Effector memory CD4-positive, alpha-beta T cell (primary cell): ENCODE measurements around the gene GRID1.

Experiments used
- DNase-seq, 3 donors: peaks; one replicate each; pipeline ENCODE4 v3.0.0-alpha.2; 2020
- H3K27ac ChIP-seq: 2 replicates; pipeline ENCODE4 v1.7.0; 2013; ENCODE audit warnings: mild to moderate bottlenecking, low read length, moderate library complexity; ENCODE audit not compliant: insufficient read depth, poor library complexity, severe bottlenecking
- H3K27me3 ChIP-seq: replicated peaks from 2 replicates; pipeline ENCODE4 v1.7.0; 2013; ENCODE audit warnings: mild to moderate bottlenecking, low read length; ENCODE audit not compliant: insufficient read depth, control insufficient read depth, poor library complexity, severe bottlenecking
- H3K36me3 ChIP-seq: 2 replicates; pipeline ENCODE4 v1.7.0; 2013; ENCODE audit warnings: mild to moderate bottlenecking, low read length, moderate library complexity; ENCODE audit not compliant: control insufficient read depth, insufficient read depth
- H3K4me1 ChIP-seq: 2 replicates; pipeline ENCODE4 v1.7.0; 2013; ENCODE audit warnings: low read length, mild to moderate bottlenecking; ENCODE audit not compliant: control insufficient read depth, insufficient read depth, poor library complexity, severe bottlenecking
- H3K4me3 ChIP-seq: 2 replicates; pipeline ENCODE4 v1.7.0; 2013; ENCODE audit warnings: low read length, low read depth, mild to moderate bottlenecking; ENCODE audit not compliant: insufficient read depth, poor library complexity, severe bottlenecking
- H3K9me3 ChIP-seq: 2 replicates; pipeline ENCODE4 v1.7.0; 2013; ENCODE audit warnings: mild to moderate bottlenecking, low read length, moderate library complexity; ENCODE audit not compliant: control insufficient read depth

GRID1 gene

GRCh38 chr10:86165666-86166065 lies 200.9 kb downstream of the GRID1 start:
- no peaks in the 10 kb centered on the region for H3K27me3 ChIP-seq
- no peaks in the 10 kb centered on the region for H3K9me3 ChIP-seq
- DNase-seq, result no peak
- no peak overlapping the region for H3K4me3 ChIP-seq
- no peaks in the 10 kb centered on the region for H3K4me1 ChIP-seq
- no peaks in the 10 kb centered on the region for H3K36me3 ChIP-seq
- H3K27ac ChIP-seq, result no peak overlapping the region

- no peaks in the 10 kb centered on the region for H3K36me3 ChIP-seq
- H3K27me3 ChIP-seq, result no peaks in the 10 kb centered on the region
- no peaks in the 10 kb centered on the region for H3K4me1 ChIP-seq
- no peak for DNase-seq
- H3K27ac ChIP-seq, result no peak overlapping the region
- no peak overlapping the region for H3K4me3 ChIP-seq
- no peaks in the 10 kb centered on the region for H3K9me3 ChIP-seq
These were observed 201.5 kb downstream of the GRID1 start for GRCh38 chr10:86164960-86165630.

GRCh38 chr10:86164174-86164774 lies 202.3 kb downstream of the GRID1 start:
- no peaks in the 10 kb centered on the region for H3K27me3 ChIP-seq
- H3K27ac ChIP-seq, result no peak overlapping the region
- no peaks in the 10 kb centered on the region for H3K4me1 ChIP-seq
- H3K4me3 ChIP-seq, result no peak overlapping the region
- H3K36me3 ChIP-seq, result no peaks in the 10 kb centered on the region
- H3K9me3 ChIP-seq, result no peaks in the 10 kb centered on the region
- DNase-seq, result no peak

GRCh38 chr10:86163522-86164173 lies 202.9 kb downstream of the GRID1 start:
- H3K4me3 ChIP-seq, result no peak overlapping the region
- no peaks in the 10 kb centered on the region for H3K4me1 ChIP-seq
- H3K9me3 ChIP-seq, result no peaks in the 10 kb centered on the region
- H3K27me3 ChIP-seq, result no peaks in the 10 kb centered on the region
- no peak overlapping the region for H3K27ac ChIP-seq
- H3K36me3 ChIP-seq, result no peaks in the 10 kb centered on the region
- no peak for DNase-seq

GRCh38 chr10:86162696-86163400 lies 203.7 kb downstream of the GRID1 start:
- H3K9me3 ChIP-seq, result no peaks in the 10 kb centered on the region

GRCh38 chr10:86162036-86162435 lies 204.6 kb downstream of the GRID1 start:
- no peaks in the 10 kb centered on the region for H3K27me3 ChIP-seq
- no peaks in the 10 kb centered on the region for H3K9me3 ChIP-seq
- no peaks in the 10 kb centered on the region for H3K36me3 ChIP-seq
- H3K4me1 ChIP-seq, result no peaks in the 10 kb centered on the region
- H3K27ac ChIP-seq, result no peak overlapping the region
- no peak for DNase-seq
- no peak overlapping the region for H3K4me3 ChIP-seq

More at GRCh38 chr10:86162696-86163400, 203.7 kb downstream of the GRID1 start:
- H3K27ac ChIP-seq, result no peak overlapping the region
- no peaks in the 10 kb centered on the region for H3K36me3 ChIP-seq
- no peaks in the 10 kb centered on the region for H3K27me3 ChIP-seq
- no peaks in the 10 kb centered on the region for H3K4me1 ChIP-seq
- H3K4me3 ChIP-seq, result no peak overlapping the region
- DNase-seq, result no peak

GRCh38 chr10:86160890-86161585 lies 205.6 kb downstream of the GRID1 start:
- Histone ChIP-seq H3K4me3 (no peak overlapping the region), H3K27me3 (no peaks in the 10 kb centered on the region), H3K4me1 (no peaks in the 10 kb centered on the region), H3K36me3 (no peaks in the 10 kb centered on the region), H3K9me3 (no peaks in the 10 kb centered on the region), H3K27ac (no peak overlapping the region)
- DNase-seq, result no peak

- H3K4me3 ChIP-seq, result no peak overlapping the region
- DNase-seq, result no peak
These were observed 206.8 kb downstream of the GRID1 start for GRCh38 chr10:86159797-86160196.

GRCh38 chr10:86155054-86155921 lies 211.3 kb downstream of the GRID1 start:
- Histone ChIP-seq H3K36me3 (no peaks in the 10 kb centered on the region), H3K9me3 (no peaks in the 10 kb centered on the region), H3K27me3 (no peaks in the 10 kb centered on the region), H3K27ac (no peak overlapping the region), H3K4me3 (no peak overlapping the region), H3K4me1 (no peaks in the 10 kb centered on the region)
- DNase-seq, result no peak

More at GRCh38 chr10:86159797-86160196, 206.8 kb downstream of the GRID1 start:
- Histone ChIP-seq H3K4me1 (no peaks in the 10 kb centered on the region), H3K27ac (no peak overlapping the region), H3K9me3 (no peaks in the 10 kb centered on the region), H3K36me3 (no peaks in the 10 kb centered on the region), H3K27me3 (no peaks in the 10 kb centered on the region)
